GM19240 (cell line): ENCODE results near the gene AFF1.

ENCODE experiments used
- DNase-seq: peaks from one replicate; pipeline ENCODE4 v3.0.0; 2011; ENCODE audit warnings: low spot score; ENCODE audit not compliant: insufficient read length

The AFF1 gene

DNA sequence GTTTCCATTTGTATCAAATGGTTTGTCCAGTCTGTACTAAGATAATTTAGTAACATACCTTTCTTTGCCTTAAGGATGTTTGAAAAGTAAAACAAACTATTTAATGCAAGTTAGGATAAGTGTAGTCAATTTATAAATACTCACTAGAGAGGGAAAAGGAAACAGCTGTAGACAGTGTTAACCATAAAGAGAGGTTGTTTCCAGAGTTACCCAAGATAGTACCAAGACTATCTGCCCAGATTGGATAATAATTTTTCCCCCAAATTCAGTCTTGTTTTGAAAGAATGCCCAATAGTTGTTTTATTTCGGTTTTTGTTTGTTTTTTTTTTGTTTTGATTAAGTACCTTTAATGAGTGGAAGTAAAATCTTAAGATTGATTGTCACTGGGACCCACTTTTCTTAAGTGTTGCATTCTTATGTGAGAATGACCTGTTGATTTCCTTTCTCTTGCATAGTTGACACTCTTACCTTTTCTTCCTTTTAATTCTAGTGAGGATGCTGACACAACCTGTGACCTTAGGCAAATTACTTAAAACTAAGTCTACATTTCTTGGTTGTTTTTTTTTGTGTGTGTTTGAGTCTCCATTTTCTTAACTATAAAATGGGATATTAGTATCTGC lies 12.8 kb downstream of the AFF1 start:
- no peak for DNase-seq

GRCh38 chr4:86948276-86948675 lies 13.5 kb downstream of the AFF1 start:
- no peak for DNase-seq

DNA sequence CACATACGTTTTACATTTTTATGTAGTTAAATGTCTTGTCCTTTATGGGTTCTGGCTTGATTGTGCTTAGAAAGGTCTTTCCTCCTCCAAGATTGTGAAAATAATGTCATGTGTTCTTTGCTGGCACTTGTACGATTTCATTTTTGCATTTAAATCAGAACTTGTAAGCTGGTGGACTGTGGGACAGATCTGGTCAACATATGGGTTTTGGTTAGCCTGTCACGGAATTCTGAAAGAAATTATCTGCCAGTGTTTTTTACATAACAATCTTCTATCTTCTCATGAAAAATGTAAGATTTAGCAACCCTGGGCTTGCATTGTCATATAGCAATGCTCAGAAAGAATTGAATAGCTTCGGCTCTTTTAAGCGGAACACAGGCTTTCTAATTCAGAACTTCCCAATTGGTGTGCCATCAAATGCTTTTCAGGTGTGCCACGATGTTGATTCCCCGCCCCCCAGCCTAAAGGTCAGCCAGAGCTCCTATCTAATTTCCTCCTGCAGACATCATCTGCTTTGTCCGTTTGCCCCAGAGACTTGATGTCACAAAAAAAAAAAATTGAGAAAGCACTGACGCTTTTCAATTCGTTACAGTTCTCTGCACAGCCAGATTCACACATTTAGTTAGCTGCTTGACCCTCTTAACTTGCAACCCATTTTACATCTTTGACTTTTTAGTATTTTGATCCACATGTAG lies 16.2 kb downstream of the AFF1 start:
- no peak for DNase-seq

GRCh38 chr4:86955888-86956451 lies 21.2 kb downstream of the AFF1 start:
- no peak for DNase-seq

GRCh38 chr4:86957215-86957614 lies 22.4 kb downstream of the AFF1 start:
- DNase-seq = no peak

GRCh38 chr4:86959588-86960500 lies 25.0 kb downstream of the AFF1 start:
- DNase-seq = no peak

- no peak for DNase-seq
Observed at GRCh38 chr4:86960557-86960961, 25.7 kb downstream of the AFF1 start.

DNA sequence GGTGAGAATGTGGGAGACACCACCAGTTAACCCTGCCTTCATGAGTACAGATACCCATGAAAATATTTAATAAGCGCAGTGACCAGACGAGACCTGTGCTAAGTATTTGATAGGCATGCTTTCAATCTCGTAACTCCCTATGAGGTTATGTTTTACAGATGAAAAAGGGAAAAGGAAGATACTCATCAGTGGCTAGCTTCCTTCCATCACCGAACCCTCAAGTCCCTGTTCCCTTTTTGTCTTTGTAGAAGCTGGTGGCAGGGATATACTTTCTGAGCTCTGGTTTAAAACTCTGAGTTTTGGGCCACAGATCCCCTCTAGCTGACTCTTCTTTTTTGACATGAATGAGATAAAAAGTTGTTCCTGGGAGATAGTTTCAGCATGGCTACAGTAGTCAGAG lies 26.3 kb downstream of the AFF1 start:
- no peak for DNase-seq

- DNase-seq = no peak
Observed at GRCh38 chr4:86961605-86962295, 26.9 kb downstream of the AFF1 start.

- no peak for DNase-seq
Observed at GRCh38 chr4:86963697-86964096, 28.9 kb downstream of the AFF1 start.

DNA sequence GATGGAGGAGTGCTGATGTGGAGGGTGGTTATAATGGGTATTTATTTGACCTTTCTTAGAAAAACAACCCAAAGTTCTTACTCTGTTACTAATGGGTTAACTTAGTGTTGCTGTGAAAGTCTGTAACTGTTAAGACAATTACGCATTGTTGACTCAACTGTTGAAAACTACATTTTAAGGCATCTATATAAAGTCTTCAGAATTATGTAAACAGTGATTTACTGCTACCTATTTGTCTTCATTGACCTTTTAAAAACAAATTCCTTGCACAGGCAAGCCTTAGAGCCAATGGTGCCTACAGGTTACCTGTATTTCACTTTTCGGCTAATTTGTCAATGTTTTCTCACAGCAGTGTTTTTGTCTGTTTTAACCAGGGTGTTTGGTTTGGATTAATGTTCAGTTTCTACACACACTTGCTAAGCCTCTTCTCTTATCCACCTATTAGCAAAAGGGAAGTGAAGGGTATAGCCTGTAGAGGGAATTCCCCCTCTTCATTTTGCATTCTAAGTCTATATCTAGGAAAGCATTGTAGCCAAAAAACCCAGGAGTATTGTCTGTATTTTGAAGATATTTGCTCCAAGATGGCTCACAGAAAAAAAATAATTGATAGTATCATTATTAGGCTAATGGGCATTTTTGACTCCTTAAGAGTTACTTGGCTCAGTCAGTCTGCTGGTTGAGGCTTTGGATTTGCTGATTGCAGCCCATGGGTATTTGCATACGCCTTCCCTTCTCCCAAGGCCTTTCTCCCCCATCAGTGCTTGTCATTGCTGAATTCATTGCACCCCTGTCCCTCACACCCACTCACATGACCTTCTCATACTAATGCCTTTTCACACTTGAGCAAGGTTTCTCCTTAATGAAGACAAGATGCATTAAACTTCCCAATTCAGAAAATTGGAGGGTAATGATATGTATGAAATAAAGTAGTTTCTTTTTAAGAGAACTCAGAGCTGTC lies 30.5 kb downstream of the AFF1 start:
- no peak for DNase-seq

DNA sequence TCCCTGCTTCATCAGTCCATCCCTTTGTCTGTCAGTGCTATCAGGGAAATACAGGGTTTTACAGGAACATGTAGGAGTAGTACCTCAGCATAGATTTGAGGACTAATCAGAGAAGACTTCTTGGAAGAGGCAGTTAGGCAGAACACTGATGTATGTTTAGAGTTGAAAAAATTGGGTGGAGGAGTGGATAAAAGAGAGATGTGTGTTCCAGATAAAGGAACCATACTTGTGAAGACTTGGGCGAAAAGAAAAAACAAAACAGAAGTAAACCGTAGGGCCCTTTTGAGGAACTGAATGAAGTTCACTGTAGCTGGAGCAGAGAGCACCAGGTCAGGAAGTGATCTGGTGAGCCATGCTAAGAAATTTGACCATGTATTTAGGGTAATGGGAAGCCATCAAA lies 32.3 kb downstream of the AFF1 start:
- DNase-seq = no peak

GRCh38 chr4:86967798-86968197 lies 33.0 kb downstream of the AFF1 start:
- DNase-seq = no peak

DNA sequence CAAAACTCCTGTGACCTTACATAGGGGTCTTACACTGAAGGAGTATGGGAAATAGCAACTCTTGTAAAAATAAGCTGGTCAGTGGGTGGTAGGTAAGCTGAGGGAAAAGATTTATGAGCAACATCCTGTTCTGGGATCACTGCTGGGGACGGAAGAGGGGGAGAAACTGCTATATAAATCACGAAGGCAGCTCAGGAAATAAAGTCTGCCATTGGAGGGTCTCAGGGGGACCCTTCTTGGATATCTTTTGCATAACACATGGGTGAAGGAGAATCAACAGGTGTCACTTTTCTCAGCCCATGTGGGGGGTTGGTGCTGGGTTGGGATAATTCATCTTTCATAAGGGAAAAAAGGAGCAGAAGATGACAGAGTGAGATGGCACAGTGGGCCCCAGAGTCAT lies 33.7 kb downstream of the AFF1 start:
- DNase-seq = no peak

DNA sequence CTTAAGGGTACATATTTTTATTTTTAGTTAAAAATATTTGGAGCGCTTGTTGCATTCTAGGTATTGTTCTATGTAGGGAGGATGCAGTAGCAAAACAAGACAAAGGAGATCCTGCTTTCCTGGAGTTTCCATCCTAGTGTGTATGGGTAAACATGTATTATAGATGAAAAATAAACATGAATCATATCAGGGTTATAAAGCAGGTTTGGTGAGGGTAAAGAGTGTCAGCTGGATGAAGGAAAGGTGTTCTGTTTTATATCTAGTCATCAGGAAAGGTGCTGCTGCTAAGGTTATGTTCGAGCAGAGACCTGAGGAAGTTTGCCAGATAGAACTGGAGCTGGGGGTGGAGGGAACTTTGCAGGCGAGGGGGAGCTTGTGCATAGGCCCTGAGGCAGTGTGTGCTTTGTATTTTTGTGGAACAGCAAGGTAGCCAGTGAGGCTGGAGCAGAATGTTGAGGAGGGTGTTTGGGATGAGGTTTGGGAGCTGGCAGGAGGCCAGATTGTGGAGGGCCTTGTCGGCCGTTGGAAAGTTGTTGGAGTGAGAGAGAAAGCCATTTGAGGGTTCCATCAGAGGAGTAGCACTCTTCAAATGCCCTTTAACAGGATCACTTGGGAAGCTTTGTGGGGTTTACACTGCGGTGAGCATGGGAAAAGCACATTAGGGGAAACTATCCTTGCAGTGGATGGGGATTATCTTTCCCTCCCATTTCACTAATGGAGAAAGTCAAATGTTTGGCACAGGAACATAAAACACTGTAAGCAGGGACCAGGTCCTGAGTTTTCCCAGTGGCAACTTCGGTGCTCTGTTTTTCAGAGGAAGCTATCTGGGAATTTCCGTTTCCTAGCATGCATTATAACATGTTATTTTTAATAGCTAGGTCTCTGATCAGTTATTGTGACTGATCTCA lies 35.9 kb downstream of the AFF1 start:
- DNase-seq = no peak

- DNase-seq = no peak
Observed at GRCh38 chr4:86971355-86971683, 36.5 kb downstream of the AFF1 start.

- DNase-seq = no peak
Observed at GRCh38 chr4:86972997-86973396, 38.2 kb downstream of the AFF1 start.

DNA sequence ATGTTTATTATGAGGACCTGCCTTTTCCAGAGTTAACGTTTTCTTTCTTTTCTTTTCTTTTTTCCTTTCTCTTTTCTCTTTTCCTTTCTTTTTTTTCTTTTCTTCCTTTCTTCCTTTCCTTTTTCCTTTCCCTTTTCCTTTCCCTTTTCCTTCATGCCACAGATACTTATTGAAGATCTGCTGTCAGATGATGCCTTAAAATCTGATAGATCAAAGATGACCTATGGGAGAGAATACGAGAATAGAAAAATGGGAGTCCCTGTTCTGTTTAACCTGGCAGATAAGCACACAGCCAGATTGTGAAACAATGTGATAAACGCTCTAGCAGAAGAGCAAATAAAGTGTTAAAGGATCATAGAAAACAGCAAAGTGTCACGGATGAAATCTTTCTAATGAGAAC lies 38.9 kb downstream of the AFF1 start:
- DNase-seq = no peak

GRCh38 chr4:86974551-86974994 lies 39.8 kb downstream of the AFF1 start:
- no peak for DNase-seq
